Adrenal gland (tissue), 5 donors: ENCODE data around the gene CFAP410.

ENCODE experiments used
- CTCF ChIP-seq, 6 experiments: fragments of 450-650 bp in 4 of 6; fragments of 200-600 bp in 2 of 6; sonication (generic) in 1 of 6; IDR thresholded peaks; 1 replicate in 5 of 6; 2 replicates in 1 of 6; pipeline versions ENCODE4 v1.5.1 to v1.8.0; 2016 to 2021; ENCODE audit warnings: antibody characterized with exemption in 6 of 6, mild to moderate bottlenecking in 2 of 6, moderate library complexity in 1 of 6
- POLR2A ChIP-seq, 2 donors: fragments of 450-650 bp; IDR thresholded peaks; one replicate each; pipeline ENCODE4 v1.6.1; 2017; ENCODE audit warnings: antibody characterized with exemption in 2 of 2, mild to moderate bottlenecking in 2 of 2, moderate library complexity in 1 of 2
- donor health status: DM: no; HTN: no; CAD: no.

- TF ChIP-seq CTCF (IDR thresholded peaks at IDR 0.05) (no peak), POLR2A (IDR thresholded peaks at IDR 0.05) (no peak)
Measured at GRCh38 chr21:44370786-44371410, 31.7 kb upstream of the CFAP410 start.
